Inflammatory macrophage (primary cell): Measurements from ENCODE around the gene ITGA8.
"Not testable (repeated sequence)": the region's sequence is repeated elsewhere in the genome, so short reads cannot be mapped to it uniquely, and the experiment has no call there.

Experiments used
- DNase-seq, 2 donors: peaks; one replicate each; pipeline ENCODE4 v3.0.0-alpha.2; 2020 to 2022
- total RNA-seq, 18 experiments: gene quantifications; one replicate each; lab custom pipeline; 2026; ENCODE audit warnings: mixed read lengths in 6 of 18, inconsistent platforms in 2 of 18; lab: John Stamatoyannopoulos, UW

Gene ITGA8
- total RNA-seq, result 0 to 0.20 (median 0.02) reads per million in 18 experiments

GRCh38 chr10:15719899-15720634 lies at the start of gene ITGA8:
ITGA8 (minus strand) TSS chr10:15719922; CDS start chr10:15719771, 151 bp downstream.
- DNase-seq, result no peak

DNA sequence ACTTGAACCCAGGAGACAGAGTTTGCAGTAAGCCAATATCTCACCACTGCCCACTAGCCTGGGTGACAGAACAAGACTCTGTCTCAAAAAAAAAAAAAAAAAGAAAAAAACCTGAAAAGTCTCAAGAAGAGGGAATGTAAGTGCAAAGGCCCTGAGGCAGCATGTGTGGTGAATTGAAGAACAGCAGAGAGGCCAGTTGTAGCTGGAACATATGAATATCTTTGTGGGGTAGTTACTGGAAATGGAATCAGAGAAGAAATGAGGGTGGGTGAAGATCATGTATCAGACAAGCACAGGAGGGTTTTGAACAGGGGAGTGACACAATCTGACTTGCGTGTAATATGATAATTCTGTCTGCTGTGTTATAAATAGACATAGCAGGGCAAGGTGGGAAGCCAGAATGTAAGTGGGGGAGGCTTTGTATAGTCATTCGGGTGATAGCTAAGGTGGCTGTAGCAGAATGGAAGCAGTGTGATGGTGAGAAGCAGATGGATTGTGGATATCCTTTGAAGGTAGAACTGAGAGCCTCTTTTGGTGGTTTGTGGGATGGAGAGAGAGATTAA lies 45.3 kb upstream of the ITGA8 start:
- DNase-seq, result no peak

- no peak for DNase-seq
Observed at GRCh38 chr10:15763006-15763405, 43.3 kb upstream of the ITGA8 start.

DNA sequence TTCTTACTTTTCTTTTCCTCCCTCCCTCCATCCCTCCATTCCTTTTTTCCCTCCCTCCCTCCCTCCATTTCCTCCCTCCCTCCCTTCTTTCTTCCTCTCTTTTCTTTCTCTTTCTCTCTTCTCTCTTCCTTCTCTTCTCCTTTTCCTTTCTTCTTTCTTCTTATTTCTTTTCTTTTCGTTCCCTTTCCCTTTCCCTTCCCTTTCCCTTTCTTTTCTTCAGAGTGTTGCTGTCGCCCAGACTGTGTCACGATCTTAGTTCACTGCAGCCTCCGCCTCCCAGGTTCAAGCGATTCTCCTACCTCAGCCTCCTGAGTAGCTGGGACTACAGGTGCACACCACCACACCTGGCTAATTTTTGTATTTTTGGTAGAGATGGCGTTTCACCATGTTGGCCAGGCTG lies 42.5 kb upstream of the ITGA8 start:
- not testable (repeated sequence) for DNase-seq

DNA sequence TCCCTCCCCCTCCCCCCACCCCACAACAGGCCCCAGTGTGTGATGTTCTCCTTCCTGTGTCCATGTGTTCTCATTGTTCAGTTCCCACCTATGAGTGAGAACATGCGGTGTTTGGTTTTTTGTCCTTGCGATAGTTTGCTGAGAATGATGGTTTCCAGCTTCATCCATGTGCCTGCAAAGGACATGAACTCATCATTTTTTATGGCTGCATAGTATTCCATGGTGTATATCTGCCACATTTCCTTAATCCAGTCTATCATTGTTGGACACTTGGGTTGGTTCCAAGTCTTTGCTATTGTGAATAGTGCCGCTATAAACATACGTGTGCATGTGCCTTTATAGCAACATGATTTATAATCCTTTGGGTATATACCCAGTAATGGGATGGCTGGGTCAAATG lies 41.5 kb upstream of the ITGA8 start:
- not testable (repeated sequence) for DNase-seq

- DNase-seq, result no peak
Observed at GRCh38 chr10:15760681-15761080, 41.0 kb upstream of the ITGA8 start.

DNA sequence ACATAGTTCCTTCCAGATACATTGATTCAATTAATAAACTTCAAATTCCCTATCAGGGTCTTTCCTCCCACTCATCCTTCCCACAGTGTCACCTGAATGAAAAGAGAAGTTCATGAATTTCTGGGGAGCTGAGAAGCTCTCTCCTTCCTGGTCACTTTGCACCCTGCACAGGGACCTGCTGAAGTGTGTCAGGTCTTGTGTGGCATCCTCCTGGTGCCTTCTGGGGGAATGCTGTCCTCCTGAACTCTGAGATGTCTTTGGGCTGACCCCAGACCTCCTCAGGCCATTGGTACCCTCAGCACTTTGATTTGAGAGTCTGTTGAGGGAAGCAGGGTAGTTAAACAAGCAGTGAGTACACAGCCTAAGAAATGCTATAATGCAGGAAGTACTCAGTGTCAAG lies 39.5 kb upstream of the ITGA8 start:
- DNase-seq, result no peak

- no peak for DNase-seq
Observed at GRCh38 chr10:15758618-15759017, 38.9 kb upstream of the ITGA8 start.

GRCh38 chr10:15754937-15755336 lies 35.2 kb upstream of the ITGA8 start:
- DNase-seq, result no peak

- no peak for DNase-seq
Observed at GRCh38 chr10:15751046-15751445, 31.3 kb upstream of the ITGA8 start.

- no peak for DNase-seq
Observed at GRCh38 chr10:15748126-15748525, 28.4 kb upstream of the ITGA8 start.

GRCh38 chr10:15747632-15748031 lies 27.9 kb upstream of the ITGA8 start:
- DNase-seq, result no peak

- no peak for DNase-seq
Observed at GRCh38 chr10:15745751-15746150, 26.0 kb upstream of the ITGA8 start.

GRCh38 chr10:15744217-15744865 lies 24.6 kb upstream of the ITGA8 start:
- peak; percentile 34 to 43 for DNase-seq

DNA sequence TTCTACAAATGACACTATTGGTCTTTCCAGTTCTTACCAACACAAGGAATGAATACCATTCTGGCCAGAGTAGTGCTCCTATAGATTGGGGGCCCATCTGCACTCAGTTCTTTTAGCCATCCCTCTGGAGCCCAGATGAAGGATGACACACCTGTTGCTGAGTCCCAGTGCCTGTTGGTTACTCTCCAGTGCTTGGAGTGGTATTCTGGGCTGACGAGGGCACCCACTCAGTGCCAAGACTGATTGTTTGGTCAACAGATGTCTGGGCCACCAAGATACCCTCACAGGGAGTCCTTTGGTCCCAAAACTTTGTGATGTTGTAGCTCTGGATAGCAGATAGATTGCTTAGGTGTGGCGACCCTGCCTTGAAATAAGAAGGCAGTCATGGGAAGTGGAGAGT lies 23.7 kb upstream of the ITGA8 start:
- DNase-seq, result no peak

DNA sequence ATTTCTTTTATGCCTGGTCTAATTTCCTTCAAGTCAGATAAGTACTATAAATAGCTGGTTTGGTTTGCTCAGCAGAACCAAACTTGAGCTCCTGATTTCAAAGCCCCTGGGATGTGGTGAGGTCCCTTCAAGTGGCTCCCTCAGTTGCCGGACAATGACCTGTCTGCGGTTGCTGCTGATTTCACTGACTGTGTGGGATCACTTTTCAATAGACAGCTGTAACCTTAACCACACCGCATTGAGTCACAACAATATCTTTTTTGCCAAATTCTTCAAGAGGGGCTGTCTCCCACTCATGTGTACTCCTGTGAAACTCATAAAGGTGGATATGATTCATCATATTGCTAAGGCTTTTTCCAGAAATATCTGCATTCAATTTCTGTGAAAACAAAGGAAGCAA lies 23.1 kb upstream of the ITGA8 start:
- no peak for DNase-seq

DNA sequence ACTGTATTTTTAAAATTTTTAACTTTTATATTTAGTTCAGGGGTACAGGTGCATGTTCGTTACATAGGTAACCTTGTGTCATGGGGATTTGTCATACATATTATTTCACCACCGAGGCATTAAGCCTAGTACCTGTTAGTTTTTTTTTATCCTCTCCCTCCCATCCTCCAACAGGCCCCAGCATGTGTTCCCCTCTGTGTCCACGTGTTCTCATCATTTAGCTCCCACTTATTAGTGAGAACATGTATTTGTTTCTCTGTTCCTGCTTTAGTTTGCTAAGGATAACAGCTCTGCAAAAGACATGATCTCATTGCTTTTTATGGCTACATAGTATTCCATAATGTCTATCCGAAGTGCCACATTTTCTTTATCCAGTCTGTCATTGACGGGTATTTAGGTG lies 22.4 kb upstream of the ITGA8 start:
- no peak for DNase-seq

DNA sequence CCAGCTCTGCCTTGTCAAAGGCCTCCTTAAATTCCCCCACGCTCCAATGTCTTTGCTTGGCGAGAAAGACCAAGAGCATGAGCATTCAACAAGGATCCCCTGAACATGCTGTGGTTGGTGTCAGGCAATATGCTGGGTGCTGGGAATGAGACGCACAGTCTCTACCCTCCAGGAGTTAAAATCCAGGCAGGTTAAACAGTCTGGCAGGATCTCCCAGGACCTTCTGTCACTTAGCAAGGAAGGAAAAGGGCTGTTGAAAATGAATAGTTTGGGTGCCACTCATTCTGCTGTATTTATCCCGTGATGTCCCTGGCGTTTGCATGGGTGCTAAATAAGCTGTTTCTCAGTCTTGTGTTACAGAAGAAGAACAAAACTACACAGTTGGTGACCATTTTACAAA lies 21.9 kb upstream of the ITGA8 start:
- no peak for DNase-seq

GRCh38 chr10:15740261-15740660 lies 20.5 kb upstream of the ITGA8 start:
- no peak for DNase-seq

GRCh38 chr10:15739254-15739970 lies 19.7 kb upstream of the ITGA8 start:
- DNase-seq, result no peak

DNA sequence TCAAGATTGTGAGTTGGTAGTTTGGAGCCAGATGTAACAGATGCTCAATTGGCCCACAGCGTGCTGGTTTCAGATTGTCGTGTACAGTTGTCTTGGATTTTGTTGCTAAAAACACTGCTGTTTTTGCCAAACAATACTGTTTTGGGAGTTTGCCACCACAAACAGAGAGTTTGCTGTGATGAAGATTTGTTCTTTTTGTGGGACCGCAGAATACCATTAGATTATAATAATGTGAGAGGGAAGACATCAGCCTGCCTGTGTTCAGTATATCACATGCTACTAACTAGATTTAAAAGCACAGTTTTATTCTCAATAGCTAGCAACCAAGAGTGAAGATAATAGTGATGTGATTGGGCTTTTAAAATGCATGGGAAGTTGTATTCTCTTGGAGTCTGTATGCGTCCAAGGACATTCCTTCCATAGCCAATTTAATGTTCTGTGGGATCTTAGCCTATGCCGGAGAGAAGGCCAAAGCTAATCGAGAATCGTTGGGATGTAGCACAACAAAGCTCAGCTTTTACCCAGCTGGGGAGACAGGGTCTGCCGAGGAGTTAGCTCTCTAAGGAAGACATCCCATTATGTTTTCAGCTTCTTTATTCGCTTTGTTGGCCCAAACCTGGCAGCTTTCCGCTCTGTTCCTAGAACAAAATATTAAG lies 18.7 kb upstream of the ITGA8 start:
- no peak for DNase-seq

DNA sequence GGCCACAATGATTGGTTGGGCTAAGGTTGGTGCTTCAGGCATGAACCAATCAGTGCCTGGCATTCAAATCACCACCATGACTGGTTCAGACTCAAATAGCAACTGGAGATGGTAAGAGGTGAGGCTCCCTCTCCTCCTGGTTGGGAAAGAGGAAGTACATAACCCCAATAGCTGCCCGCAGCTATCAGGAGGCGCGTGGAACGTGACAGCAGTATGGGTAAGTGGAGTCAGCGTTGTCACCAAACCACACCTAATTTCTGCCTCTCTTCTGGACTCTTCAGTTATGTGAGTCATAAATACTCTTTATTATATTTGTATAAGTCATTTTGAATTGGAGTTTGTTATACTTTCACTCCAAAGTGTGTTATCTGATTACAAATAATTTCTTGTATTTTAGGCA lies 17.9 kb upstream of the ITGA8 start:
- DNase-seq, result no peak

GRCh38 chr10:15735763-15736162 lies 16.0 kb upstream of the ITGA8 start:
- DNase-seq, result no peak
